ENCODE results near the gene NFKBIL1. TPM values are rescaled to one million over a fixed set of nuclear protein-coding genes. Genes with fewer than 3 reads are reported as not detected.

NFKBIL1 gene
- total and polyA plus RNA-seq, 2 experiments from 2014 or later = 9.6 to 12.3 TPM

GRCh38 chr6:31577579-31577966 is 30.2 kb downstream of the NFKBIL1 start (continued):
- TF ChIP-seq REST (IDR thresholded peaks at IDR 0.05; ENCODE audit: unreplicated experiment) = no peak
- TF ChIP-seq JUNB (IDR thresholded peaks at IDR 0.05; ENCODE audit: unreplicated experiment) = no peak
- TF ChIP-seq ZNF114 (CRISPR knock-in tag; IDR thresholded peaks at IDR 0.05) = no peak

DNA sequence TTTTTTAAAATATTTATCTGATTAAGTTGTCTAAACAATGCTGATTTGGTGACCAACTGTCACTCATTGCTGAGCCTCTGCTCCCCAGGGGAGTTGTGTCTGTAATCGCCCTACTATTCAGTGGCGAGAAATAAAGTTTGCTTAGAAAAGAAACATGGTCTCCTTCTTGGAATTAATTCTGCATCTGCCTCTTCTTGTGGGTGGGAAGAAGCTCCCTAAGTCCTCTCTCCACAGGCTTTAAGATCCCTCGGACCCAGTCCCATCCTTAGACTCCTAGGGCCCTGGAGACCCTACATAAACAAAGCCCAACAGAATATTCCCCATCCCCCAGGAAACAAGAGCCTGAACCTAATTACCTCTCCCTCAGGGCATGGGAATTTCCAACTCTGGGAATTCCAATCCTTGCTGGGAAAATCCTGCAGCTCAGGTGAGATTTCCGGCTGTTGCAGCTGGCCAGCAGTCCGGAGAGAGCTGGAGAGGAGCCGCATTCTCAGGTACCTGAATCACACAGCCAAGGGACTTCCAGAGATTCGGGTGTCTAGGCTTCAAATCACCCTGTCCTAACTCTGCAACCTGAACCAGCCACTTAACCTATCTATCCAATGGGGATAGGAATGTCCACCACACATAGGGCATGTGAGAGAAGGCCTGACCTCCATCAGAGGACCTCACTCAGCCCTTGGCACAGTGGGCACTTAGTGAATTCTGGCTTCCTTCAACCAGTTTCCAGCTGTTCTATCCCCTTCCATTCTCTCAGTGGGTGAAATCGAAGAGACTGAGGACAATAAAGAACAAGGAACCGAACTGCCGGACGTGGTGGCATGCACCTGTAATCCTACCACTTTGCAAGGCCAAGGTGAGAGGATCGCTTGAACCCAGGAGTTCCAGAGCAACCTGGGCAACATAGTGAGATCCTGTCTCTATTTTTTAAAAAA is 31.0 kb downstream of the NFKBIL1 start:
- Histone ChIP-seq H3K27ac (ENCODE audit: low read depth) (no peak overlapping the region), H3F3A (replicated peaks; ENCODE audit: low read depth) (no peaks in the 10 kb centered on the region), H3K4me1 (ENCODE audit: insufficient read depth) (peaks cover 4% of the 10 kb centered on the region; the same call in 1 of the 2 replicates), H3K4me3 (no peak overlapping the region), H3K9me2 (ENCODE audit: insufficient read depth) (no peaks in the 10 kb centered on the region), H3K27me3 (ENCODE audit: insufficient read depth) (peaks cover 20% of the 10 kb centered on the region), H3K79me2 (replicated peaks; ENCODE audit: insufficient read depth) (no peaks in the 10 kb centered on the region), H4K20me1 (replicated peaks; ENCODE audit: insufficient read depth) (no peaks in the 10 kb centered on the region), H2AFZ (no peak overlapping the region), H3K36me3 (ENCODE audit: insufficient read depth) (no peaks in the 10 kb centered on the region), H3K4me2 (no peak overlapping the region)
- H3K9me3 Mint-ChIP-seq = peaks cover 3% of the 10 kb centered on the region; the same call in 2 of the 3 replicates
- peaks cover 45% of the 10 kb centered on the region for H3K27me3 Mint-ChIP-seq (ENCODE audit: insufficient read depth, low read depth, poor library complexity)
- H3K36me3 Mint-ChIP-seq (ENCODE audit: low read depth) = no peaks in the 10 kb centered on the region; the same call in 2 of the 3 replicates
- no peak overlapping the region; the same call in 2 of the 3 replicates for H3K4me3 Mint-ChIP-seq
- TF ChIP-seq, protein P1, sequence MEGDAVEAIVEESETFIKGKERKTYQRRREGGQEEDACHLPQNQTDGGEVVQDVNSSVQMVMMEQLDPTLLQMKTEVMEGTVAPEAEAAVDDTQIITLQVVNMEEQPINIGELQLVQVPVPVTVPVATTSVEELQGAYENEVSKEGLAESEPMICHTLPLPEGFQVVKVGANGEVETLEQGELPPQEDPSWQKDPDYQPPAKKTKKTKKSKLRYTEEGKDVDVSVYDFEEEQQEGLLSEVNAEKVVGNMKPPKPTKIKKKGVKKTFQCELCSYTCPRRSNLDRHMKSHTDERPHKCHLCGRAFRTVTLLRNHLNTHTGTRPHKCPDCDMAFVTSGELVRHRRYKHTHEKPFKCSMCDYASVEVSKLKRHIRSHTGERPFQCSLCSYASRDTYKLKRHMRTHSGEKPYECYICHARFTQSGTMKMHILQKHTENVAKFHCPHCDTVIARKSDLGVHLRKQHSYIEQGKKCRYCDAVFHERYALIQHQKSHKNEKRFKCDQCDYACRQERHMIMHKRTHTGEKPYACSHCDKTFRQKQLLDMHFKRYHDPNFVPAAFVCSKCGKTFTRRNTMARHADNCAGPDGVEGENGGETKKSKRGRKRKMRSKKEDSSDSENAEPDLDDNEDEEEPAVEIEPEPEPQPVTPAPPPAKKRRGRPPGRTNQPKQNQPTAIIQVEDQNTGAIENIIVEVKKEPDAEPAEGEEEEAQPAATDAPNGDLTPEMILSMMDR (conservative IDR thresholded peaks at IDR 0.05; ENCODE audit: low read depth in 2 of 2) = no peak
- no peak for TF ChIP-seq POLR2AphosphoS5 (IDR thresholded peaks at IDR 0.05; ENCODE audit: low read depth)
- TF ChIP-seq, protein P2, sequence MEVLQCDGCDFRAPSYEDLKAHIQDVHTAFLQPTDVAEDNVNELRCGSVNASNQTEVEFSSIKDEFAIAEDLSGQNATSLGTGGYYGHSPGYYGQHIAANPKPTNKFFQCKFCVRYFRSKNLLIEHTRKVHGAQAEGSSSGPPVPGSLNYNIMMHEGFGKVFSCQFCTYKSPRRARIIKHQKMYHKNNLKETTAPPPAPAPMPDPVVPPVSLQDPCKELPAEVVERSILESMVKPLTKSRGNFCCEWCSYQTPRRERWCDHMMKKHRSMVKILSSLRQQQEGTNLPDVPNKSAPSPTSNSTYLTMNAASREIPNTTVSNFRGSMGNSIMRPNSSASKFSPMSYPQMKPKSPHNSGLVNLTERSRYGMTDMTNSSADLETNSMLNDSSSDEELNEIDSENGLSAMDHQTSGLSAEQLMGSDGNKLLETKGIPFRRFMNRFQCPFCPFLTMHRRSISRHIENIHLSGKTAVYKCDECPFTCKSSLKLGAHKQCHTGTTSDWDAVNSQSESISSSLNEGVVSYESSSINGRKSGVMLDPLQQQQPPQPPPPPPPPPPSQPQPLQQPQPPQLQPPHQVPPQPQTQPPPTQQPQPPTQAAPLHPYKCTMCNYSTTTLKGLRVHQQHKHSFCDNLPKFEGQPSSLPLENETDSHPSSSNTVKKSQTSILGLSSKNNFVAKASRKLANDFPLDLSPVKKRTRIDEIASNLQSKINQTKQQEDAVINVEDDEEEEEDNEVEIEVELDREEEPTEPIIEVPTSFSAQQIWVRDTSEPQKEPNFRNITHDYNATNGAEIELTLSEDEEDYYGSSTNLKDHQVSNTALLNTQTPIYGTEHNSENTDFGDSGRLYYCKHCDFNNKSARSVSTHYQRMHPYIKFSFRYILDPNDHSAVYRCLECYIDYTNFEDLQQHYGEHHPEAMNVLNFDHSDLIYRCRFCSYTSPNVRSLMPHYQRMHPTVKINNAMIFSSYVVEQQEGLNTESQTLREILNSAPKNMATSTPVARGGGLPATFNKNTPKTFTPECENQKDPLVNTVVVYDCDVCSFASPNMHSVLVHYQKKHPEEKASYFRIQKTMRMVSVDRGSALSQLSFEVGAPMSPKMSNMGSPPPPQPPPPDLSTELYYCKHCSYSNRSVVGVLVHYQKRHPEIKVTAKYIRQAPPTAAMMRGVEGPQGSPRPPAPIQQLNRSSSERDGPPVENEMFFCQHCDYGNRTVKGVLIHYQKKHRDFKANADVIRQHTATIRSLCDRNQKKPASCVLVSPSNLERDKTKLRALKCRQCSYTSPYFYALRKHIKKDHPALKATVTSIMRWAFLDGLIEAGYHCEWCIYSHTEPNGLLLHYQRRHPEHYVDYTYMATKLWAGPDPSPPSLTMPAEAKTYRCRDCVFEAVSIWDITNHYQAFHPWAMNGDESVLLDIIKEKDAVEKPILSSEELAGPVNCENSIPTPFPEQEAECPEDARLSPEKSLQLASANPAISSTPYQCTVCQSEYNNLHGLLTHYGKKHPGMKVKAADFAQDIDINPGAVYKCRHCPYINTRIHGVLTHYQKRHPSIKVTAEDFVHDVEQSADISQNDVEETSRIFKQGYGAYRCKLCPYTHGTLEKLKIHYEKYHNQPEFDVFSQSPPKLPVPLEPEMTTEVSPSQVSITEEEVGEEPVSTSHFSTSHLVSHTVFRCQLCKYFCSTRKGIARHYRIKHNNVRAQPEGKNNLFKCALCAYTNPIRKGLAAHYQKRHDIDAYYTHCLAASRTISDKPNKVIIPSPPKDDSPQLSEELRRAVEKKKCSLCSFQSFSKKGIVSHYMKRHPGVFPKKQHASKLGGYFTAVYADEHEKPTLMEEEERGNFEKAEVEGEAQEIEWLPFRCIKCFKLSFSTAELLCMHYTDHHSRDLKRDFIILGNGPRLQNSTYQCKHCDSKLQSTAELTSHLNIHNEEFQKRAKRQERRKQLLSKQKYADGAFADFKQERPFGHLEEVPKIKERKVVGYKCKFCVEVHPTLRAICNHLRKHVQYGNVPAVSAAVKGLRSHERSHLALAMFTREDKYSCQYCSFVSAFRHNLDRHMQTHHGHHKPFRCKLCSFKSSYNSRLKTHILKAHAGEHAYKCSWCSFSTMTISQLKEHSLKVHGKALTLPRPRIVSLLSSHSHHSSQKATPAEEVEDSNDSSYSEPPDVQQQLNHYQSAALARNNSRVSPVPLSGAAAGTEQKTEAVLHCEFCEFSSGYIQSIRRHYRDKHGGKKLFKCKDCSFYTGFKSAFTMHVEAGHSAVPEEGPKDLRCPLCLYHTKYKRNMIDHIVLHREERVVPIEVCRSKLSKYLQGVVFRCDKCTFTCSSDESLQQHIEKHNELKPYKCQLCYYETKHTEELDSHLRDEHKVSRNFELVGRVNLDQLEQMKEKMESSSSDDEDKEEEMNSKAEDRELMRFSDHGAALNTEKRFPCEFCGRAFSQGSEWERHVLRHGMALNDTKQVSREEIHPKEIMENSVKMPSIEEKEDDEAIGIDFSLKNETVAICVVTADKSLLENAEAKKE (CRISPR knock-in tag; IDR thresholded peaks at IDR 0.05) = no peak
- TF ChIP-seq NANOG (IDR thresholded peaks at IDR 0.05; ENCODE audit: borderline replicate concordance) = no peak
- TF ChIP-seq JUNB (IDR thresholded peaks at IDR 0.05; ENCODE audit: unreplicated experiment) = no peak
- no peak for TF ChIP-seq EZH2phosphoT487 (IDR thresholded peaks at IDR 0.05; ENCODE audit: unreplicated experiment)
- TF ChIP-seq ZNF331 (CRISPR knock-in tag; IDR thresholded peaks at IDR 0.05; ENCODE audit: low read depth) = no peak
- no peak for TF ChIP-seq CREB1 (CRISPR knock-in tag; IDR thresholded peaks at IDR 0.05; ENCODE audit: low read depth)
- H3K27ac Mint-ChIP-seq = no peak overlapping the region
- DNase-seq (ENCODE audit: low spot score) = peak; percentile 75
- no peak for ATAC-seq
- peaks cover 28% of the 10 kb centered on the region for H3K4me1 Mint-ChIP-seq
